DND-41 (cell line): ENCODE measurements around the gene PID1.

Experiments used
- EZH2 ChIP-seq: IDR thresholded peaks from 3 replicates; pipeline ENCODE4 v1.6.1; 2012; ENCODE audit warnings: borderline replicate concordance, low read depth, mild to moderate bottlenecking, moderate library complexity, low read length, inconsistent platforms; ENCODE audit not compliant: severe bottlenecking
- TF ChIP-seq, protein P1 (sequence below): IDR thresholded peaks from 2 replicates; pipeline ENCODE4 v1.5.1; 2012; ENCODE audit warnings: borderline replicate concordance, low read length, moderate library complexity, mild to moderate bottlenecking; ENCODE audit not compliant: poor library complexity, severe bottlenecking; ENCODE audit errors: extremely low read depth

DNA sequence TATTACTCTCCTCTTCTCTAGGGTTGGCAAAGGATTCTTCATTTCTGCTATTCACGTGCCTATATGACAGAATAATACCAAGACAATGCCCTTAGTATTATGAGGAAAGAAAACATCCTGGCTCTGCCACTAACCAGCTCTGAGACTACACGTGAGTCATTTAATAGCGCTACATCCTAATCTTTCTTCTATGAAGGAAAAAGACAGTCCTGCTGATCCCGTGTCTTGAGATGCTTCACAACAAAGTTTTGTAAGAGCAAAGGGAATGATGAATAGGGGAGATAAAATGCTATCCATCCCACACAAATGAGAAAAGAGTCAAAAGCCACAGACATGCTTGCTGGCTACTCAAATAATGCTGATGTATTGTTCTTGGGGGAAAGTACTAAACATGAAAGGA is 152.8 kb downstream of the PID1 start:
- TF ChIP-seq, protein P1, sequence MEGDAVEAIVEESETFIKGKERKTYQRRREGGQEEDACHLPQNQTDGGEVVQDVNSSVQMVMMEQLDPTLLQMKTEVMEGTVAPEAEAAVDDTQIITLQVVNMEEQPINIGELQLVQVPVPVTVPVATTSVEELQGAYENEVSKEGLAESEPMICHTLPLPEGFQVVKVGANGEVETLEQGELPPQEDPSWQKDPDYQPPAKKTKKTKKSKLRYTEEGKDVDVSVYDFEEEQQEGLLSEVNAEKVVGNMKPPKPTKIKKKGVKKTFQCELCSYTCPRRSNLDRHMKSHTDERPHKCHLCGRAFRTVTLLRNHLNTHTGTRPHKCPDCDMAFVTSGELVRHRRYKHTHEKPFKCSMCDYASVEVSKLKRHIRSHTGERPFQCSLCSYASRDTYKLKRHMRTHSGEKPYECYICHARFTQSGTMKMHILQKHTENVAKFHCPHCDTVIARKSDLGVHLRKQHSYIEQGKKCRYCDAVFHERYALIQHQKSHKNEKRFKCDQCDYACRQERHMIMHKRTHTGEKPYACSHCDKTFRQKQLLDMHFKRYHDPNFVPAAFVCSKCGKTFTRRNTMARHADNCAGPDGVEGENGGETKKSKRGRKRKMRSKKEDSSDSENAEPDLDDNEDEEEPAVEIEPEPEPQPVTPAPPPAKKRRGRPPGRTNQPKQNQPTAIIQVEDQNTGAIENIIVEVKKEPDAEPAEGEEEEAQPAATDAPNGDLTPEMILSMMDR, result no peak
- TF ChIP-seq EZH2, result no peak
